GM19372 (cell line): Measurements from ENCODE around the gene BLMH.
"Not testable (repeated sequence)": the region's sequence is repeated elsewhere in the genome, so short reads cannot be mapped to it uniquely, and the experiment has no call there.

Source experiments
- ATAC-seq: cut with Tn5 transposase; IDR thresholded peaks from one replicate; pipeline ENCODE4 v1.9.1; 2021; ENCODE audit warnings: mild to moderate bottlenecking, low read depth, moderate library complexity; ENCODE audit not compliant: unreplicated experiment

BLMH gene

DNA sequence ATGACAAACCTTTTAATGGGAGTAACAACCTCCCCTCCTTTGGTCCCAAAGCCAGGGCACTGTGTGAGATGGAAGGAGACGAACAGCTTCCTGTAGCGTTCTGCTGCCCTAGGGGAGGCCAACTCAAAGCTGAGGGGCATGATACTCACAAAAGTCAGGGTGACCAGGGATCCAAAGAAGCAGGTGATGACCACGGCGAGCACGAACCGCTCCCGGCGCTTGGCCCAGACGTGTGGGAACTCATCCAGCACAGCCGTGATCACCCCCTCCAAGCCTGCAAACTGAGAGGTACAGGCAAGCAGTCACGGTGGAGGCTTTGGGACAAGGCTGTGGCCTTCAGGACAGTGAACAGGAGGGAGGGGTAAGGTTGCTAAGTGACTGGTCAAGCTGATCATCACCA lies 81.4 kb downstream of the BLMH start:
- no peak for ATAC-seq

DNA sequence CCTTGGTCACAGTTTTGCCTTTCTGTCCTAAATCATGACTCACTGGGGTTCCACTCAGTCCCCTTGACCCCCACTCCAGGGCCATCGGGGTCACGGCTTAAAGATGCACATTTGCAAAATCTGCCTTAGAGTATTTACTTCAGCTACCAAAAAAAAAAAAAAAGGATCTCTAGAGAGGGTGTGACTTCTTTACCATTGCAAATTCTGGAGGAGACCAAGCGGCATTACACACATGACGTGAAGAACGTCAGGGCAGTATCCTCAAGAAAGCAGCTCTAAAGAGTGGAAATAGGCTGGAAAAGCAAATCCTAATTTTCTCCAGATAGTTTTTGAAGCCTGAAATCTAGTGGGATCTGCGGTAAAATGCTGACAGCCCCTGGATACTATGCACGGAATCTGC lies 81.8 kb downstream of the BLMH start:
- ATAC-seq, result no peak

DNA sequence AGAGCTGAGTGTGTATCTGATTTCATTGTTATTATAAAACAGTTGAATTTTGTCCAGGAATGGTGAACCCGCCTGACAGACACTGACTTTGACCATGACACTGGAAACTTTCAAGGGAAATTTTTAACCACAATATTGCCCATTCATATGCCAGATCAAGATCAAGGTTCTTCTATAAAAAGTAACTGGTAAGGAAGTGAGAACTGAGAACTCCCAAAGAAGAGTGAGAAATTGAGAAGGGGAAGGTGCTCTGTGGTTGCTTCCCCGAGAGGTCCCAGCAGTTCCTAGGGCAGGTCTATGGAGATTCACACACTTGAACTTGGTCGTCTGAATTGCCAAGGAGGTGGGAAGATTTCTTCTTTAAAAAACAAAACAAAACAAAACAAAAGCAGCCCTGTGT lies 83.5 kb downstream of the BLMH start:
- no peak for ATAC-seq

DNA sequence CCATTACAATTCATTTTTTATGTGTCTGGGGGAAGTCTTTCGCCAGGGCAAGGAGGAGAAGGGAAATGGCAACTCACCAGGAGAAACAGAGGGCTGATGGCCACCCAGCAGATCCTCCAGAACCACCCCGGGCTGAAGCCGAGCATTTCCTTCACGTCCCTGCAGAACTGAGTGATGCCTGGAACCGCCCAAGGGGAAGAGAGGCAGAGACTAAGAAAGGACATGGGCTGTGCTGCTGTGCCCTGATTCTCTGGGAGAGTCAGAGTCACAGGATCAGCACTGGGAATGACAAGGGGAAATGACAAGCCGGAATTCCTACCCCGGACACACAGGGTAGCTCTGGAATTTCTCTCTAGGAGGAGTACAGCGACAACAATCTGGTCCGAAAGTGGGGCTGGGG lies 84.1 kb downstream of the BLMH start:
- ATAC-seq, result no peak

DNA sequence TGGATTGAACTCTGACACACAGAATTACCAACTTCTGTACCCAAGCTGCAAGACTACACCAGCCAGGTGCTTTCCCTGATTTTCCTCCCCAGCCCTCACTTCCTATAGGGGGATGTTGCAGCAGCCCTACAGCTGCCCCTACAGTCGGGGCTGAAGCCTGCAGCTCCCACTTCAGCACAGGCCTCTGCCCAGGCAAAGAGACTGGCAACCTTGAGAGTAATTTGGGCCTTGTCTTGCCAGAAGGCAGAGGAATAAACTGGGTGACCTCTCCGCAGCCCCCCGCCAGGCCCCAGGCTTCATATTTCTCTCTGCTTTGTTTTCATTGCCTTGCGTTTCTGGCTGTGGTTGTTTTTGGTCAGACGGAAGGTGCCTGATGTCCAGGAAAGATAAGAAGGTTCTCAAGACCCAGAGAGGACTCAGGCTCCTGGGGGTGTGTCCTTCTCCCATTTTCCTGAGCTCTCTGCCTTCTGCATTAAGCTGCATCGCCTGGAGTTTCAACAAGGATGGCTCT lies 88.2 kb downstream of the BLMH start:
- no peak for ATAC-seq

DNA sequence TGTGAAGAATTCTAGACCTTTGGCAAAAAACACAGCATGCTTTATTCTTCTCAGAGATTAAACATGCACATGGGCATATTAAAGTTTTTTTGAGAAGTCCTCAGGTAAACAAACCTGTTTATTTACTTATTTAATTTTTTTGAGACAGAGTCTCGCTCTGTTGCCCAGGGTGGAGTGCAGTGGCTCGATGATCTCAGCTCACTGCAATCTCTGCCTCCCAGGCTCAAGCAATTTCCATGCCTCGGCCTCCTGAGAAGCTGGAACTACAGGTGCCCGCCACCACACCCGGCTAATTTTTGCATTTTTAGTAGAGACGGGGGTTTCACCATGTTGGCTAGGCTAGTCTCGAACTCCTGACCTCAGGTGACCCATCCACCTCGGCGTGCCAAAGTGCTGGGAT lies 91.1 kb downstream of the BLMH start:
- not testable (repeated sequence) for ATAC-seq

DNA sequence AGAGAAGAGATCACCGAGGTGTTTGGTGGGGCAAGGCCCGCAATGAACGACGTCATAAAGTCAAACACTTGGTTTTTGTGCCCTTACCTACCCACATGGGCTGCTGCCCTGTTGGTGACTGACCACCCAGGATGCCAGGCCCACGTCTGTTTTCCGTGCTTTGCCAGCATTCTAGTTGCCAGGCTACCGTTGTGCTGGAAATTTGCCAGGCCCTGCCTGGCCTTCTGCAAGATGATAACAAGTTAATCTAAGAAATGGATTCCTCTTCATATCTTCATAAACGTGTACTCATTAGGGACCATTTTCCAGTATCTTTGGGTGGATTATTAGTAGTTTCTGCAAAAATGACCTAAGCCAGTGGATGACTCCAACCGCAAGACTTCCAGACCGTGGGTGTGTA lies 91.6 kb downstream of the BLMH start:
- no peak for ATAC-seq

DNA sequence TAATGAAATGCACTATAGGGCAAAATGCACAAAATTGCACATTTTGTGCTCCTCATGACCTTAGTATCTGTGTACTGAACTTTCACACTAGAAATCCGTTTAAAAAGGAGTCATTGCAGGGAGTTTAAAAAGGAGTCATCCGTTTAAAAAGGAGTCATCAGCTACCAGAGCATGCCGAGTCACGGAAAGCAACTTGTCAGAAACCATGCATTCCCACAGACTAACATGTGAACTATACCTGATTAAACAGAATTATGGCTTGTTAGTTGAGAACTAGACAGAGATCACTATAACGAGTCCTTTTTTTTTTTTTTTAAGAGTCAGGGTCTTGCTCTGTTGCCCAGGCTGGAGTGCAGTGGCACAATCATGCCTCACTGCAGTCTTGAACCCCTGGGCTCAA lies 92.1 kb downstream of the BLMH start:
- ATAC-seq, result no peak
